SH-SY5Y (cell line): ENCODE measurements around the gene ANTXR1.

Experiments used
- GATA2 ChIP-seq: IDR thresholded peaks from 2 replicates; pipeline ENCODE4 v1.6.1; 2011; ENCODE audit warnings: mild to moderate bottlenecking, low read depth, low read length
- GATA3 ChIP-seq: IDR thresholded peaks from 2 replicates; pipeline ENCODE4 v1.6.1; 2011; ENCODE audit warnings: low read depth, mild to moderate bottlenecking, low read length, moderate library complexity

DNA sequence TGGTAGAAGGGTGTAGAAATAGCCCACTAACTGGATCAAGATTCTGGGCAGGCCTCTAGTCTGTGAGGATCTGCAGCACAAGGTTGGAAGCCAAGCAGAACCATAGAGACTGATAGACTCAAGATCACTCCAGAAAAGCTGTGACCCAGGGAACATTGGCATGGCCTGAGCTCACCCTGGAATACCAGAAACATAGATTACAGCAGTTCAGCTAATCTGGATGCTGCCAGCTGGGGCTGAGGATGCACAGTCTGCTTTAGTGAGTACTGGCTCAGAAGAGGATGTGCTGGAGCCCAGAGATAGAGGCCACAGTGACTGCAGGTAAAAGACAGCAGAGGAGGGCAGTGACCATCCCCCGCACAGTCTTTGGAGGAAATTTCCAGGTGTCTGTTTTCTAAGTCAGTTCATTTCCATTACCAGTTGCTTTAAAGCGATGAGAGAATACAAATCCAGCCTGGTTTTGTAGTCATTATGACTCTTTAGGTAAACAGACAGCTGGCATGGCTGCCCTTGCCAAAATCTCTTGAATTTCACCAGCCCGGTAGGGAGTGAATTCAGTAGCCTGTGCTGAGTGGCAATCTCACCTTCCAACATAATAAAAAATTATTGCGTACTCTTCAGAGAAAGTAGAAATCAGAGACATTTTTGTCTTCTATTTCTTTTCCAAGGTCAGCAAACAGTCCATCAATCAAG, 119.2 kb downstream of the ANTXR1 start:
- TF ChIP-seq GATA2 (no peak), GATA3 (no peak)
